Measurements from ENCODE around the gene DEPDC1. TPM values are rescaled to one million over a fixed set of nuclear protein-coding genes. Genes with fewer than 3 reads are reported as not detected.

The DEPDC1 gene
- total RNA-seq, 1 donor from 2014 or later: 2.6 TPM

- Histone ChIP-seq H3K4me3 (ENCODE audit: insufficient read depth, low read depth, low read length) (no peak overlapping the region), H3K9me3 (ENCODE audit: insufficient read depth, low read depth, low read length) (no peaks in the 10 kb centered on the region), H3K27me3 (ENCODE audit: insufficient read depth, low read length) (no peaks in the 10 kb centered on the region), H2AFZ (ENCODE audit: low read depth, low read length) (no peak overlapping the region), H3K9ac (ENCODE audit: low read length) (no peak overlapping the region), H3K4me1 (ENCODE audit: insufficient read depth, low read length) (peaks cover 7% of the 10 kb centered on the region), H3K79me2 (ENCODE audit: insufficient read depth, low read length) (no peaks in the 10 kb centered on the region), H4K20me1 (ENCODE audit: insufficient read depth, low read length) (no peaks in the 10 kb centered on the region), H3K27ac (ENCODE audit: low read depth, low read length) (no peak overlapping the region), H3K36me3 (ENCODE audit: insufficient read depth, low read length) (no peaks in the 10 kb centered on the region), H3K4me2 (ENCODE audit: low read length) (no peak overlapping the region)
- no peaks in the 10 kb centered on the region for H3K4me1 Mint-ChIP-seq (ENCODE audit: low read depth, unreplicated experiment)
- FAIRE-seq (no peak), DNase-seq (ENCODE audit: low read depth) (no peak)
- H3K9me3 Mint-ChIP-seq (ENCODE audit: unreplicated experiment): peaks cover 4% of the 10 kb centered on the region
- H3K27ac Mint-ChIP-seq (ENCODE audit: unreplicated experiment): no peak overlapping the region
- no peaks in the 10 kb centered on the region for H3K36me3 Mint-ChIP-seq (ENCODE audit: low read depth, unreplicated experiment)
- no peaks in the 10 kb centered on the region for H3K27me3 Mint-ChIP-seq (ENCODE audit: low read depth, unreplicated experiment)
- H3K4me3 Mint-ChIP-seq (ENCODE audit: unreplicated experiment): no peak overlapping the region
- TF ChIP-seq, protein P1, sequence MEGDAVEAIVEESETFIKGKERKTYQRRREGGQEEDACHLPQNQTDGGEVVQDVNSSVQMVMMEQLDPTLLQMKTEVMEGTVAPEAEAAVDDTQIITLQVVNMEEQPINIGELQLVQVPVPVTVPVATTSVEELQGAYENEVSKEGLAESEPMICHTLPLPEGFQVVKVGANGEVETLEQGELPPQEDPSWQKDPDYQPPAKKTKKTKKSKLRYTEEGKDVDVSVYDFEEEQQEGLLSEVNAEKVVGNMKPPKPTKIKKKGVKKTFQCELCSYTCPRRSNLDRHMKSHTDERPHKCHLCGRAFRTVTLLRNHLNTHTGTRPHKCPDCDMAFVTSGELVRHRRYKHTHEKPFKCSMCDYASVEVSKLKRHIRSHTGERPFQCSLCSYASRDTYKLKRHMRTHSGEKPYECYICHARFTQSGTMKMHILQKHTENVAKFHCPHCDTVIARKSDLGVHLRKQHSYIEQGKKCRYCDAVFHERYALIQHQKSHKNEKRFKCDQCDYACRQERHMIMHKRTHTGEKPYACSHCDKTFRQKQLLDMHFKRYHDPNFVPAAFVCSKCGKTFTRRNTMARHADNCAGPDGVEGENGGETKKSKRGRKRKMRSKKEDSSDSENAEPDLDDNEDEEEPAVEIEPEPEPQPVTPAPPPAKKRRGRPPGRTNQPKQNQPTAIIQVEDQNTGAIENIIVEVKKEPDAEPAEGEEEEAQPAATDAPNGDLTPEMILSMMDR (IDR thresholded peaks at IDR 0.05; ENCODE audit: insufficient read depth, low read depth, low read length): no peak
- no peak for TF ChIP-seq EZH2 (IDR thresholded peaks at IDR 0.05; ENCODE audit: insufficient read depth, low read length)
Measured at GRCh38 chr1:68456202-68456601, 40.7 kb downstream of the DEPDC1 start.

GRCh38 chr1:68454534-68454933 lies 42.3 kb downstream of the DEPDC1 start:
- Mint-ChIP-seq H3K4me3 (ENCODE audit: unreplicated experiment) (no peak overlapping the region), H3K4me1 (ENCODE audit: low read depth, unreplicated experiment) (no peaks in the 10 kb centered on the region), H3K36me3 (ENCODE audit: low read depth, unreplicated experiment) (no peaks in the 10 kb centered on the region), H3K27me3 (ENCODE audit: low read depth, unreplicated experiment) (no peaks in the 10 kb centered on the region), H3K9me3 (ENCODE audit: unreplicated experiment) (peaks cover 4% of the 10 kb centered on the region), H3K27ac (ENCODE audit: unreplicated experiment) (no peak overlapping the region)
- DNase-seq (ENCODE audit: low read depth) (no peak), FAIRE-seq (no peak)
- Histone ChIP-seq H3K9ac (ENCODE audit: low read length) (no peak overlapping the region), H3K36me3 (ENCODE audit: insufficient read depth, low read length) (no peaks in the 10 kb centered on the region), H3K4me3 (ENCODE audit: insufficient read depth, low read depth, low read length) (no peak overlapping the region), H3K4me2 (ENCODE audit: low read length) (no peak overlapping the region), H3K79me2 (ENCODE audit: insufficient read depth, low read length) (no peaks in the 10 kb centered on the region), H3K27ac (ENCODE audit: low read depth, low read length) (no peak overlapping the region), H3K4me1 (ENCODE audit: insufficient read depth, low read length) (peaks cover 7% of the 10 kb centered on the region), H2AFZ (ENCODE audit: low read depth, low read length) (no peak overlapping the region), H3K27me3 (ENCODE audit: insufficient read depth, low read length) (no peaks in the 10 kb centered on the region), H4K20me1 (ENCODE audit: insufficient read depth, low read length) (no peaks in the 10 kb centered on the region), H3K9me3 (ENCODE audit: insufficient read depth, low read depth, low read length) (no peaks in the 10 kb centered on the region)
- TF ChIP-seq EZH2 (IDR thresholded peaks at IDR 0.05; ENCODE audit: insufficient read depth, low read length): no peak
- TF ChIP-seq, protein P1 (IDR thresholded peaks at IDR 0.05; ENCODE audit: insufficient read depth, low read depth, low read length): no peak

DNA sequence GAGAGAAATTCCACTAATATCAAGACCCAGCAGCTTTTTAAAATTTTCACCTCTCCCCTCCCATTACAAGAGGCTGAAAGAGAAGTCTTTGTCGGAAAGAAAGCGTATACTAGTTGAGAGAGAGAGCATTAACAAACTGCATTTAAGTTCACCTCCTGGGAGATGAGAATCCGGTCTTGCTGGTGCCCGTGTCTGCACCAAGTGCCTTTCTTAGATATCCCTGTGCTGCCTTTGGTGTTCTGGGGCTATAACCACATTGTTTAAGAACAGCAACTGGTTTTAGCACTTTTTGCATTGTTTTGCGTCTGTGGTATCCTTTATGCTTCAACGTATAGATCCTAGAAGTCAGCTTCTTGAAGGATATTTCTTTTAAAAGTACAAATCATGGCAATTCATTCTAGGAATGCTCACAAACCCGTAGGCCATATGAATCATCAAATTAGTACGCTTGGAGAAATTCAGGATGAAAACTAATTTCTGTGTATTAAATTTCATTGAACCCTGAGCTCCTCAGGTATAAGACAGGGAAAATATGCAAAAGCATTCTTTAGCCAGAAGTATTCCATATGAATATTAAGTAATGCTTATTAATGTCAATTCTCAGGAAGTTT lies 43.7 kb downstream of the DEPDC1 start:
- H3K4me1 ChIP-seq (ENCODE audit: insufficient read depth, low read length): peaks cover 7% of the 10 kb centered on the region
- peak; percentile 25 for DNase-seq (ENCODE audit: low read depth)
- no peaks in the 10 kb centered on the region for H3K4me1 Mint-ChIP-seq (ENCODE audit: low read depth, unreplicated experiment)

More for the DNA sequence above, 43.7 kb downstream of the DEPDC1 start:
- Mint-ChIP-seq H3K27me3 (ENCODE audit: low read depth, unreplicated experiment) (peaks cover 2% of the 10 kb centered on the region), H3K36me3 (ENCODE audit: low read depth, unreplicated experiment) (no peaks in the 10 kb centered on the region), H3K4me3 (ENCODE audit: unreplicated experiment) (no peak overlapping the region), H3K27ac (ENCODE audit: unreplicated experiment) (no peak overlapping the region), H3K9me3 (ENCODE audit: unreplicated experiment) (peaks cover 6% of the 10 kb centered on the region)
- Histone ChIP-seq H3K27me3 (ENCODE audit: insufficient read depth, low read length) (no peaks in the 10 kb centered on the region), H3K4me2 (ENCODE audit: low read length) (peak overlapping the region; percentile 11), H3K4me3 (ENCODE audit: insufficient read depth, low read depth, low read length) (no peak overlapping the region), H3K36me3 (ENCODE audit: insufficient read depth, low read length) (no peaks in the 10 kb centered on the region), H3K27ac (ENCODE audit: low read depth, low read length) (no peak overlapping the region), H3K79me2 (ENCODE audit: insufficient read depth, low read length) (no peaks in the 10 kb centered on the region), H3K9me3 (ENCODE audit: insufficient read depth, low read depth, low read length) (no peaks in the 10 kb centered on the region), H2AFZ (ENCODE audit: low read depth, low read length) (no peak overlapping the region), H3K9ac (ENCODE audit: low read length) (no peak overlapping the region), H4K20me1 (ENCODE audit: insufficient read depth, low read length) (no peaks in the 10 kb centered on the region)
- TF ChIP-seq, protein P1 (IDR thresholded peaks at IDR 0.05; ENCODE audit: insufficient read depth, low read depth, low read length): no peak
- no peak for TF ChIP-seq EZH2 (IDR thresholded peaks at IDR 0.05; ENCODE audit: insufficient read depth, low read length)
- no peak for FAIRE-seq
